Right forelimb (tissue), 1 donor: Measurements from ENCODE around the gene SCN3A.

ENCODE experiments used
- DNase-seq: peaks from one replicate; pipeline ENCODE4 v3.0.0-alpha.2; 2018

SCN3A gene

GRCh38 chr2:165191096-165191728 is 12.6 kb downstream of the SCN3A start:
- DNase-seq: no peak

- no peak for DNase-seq
Observed at GRCh38 chr2:165185633-165186032, 18.2 kb downstream of the SCN3A start.

DNA sequence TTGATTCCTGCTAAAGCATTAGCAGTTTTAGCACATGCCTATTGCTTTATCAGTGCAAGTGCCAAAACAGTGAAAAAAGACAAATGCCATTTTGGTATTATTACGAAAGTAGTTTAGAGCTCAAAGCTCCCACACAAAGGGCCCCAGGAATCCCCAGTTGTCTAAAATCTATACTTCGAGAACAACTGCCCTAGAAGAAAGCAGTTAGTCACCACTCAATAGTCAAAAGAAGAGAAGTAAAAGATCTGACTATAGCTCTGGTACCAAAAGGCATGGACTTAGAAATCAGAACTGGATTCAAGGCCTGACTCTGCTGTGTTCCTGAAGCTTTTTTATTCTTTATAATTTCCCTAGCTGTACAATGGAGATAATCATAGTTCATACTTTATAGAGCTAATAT is 21.8 kb downstream of the SCN3A start:
- DNase-seq: no peak

DNA sequence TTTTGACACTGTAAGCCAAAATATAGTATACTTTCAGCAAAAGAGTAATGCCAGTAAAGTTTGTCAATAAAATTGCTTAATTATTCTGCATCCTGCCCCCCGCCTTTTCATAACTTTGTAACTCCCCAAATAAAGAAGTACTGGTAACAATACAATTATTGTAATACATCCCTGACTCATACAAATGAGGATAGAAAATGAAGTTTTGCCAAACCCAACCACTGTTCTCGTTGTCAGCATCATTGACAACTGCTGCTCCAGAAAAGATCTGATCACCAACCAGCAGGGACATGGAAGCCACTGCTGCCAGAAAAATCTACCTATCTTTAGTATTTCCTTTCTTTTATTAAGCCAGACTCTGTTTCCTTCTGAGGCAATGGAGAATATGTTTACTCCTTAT is 27.1 kb downstream of the SCN3A start:
- no peak for DNase-seq

DNA sequence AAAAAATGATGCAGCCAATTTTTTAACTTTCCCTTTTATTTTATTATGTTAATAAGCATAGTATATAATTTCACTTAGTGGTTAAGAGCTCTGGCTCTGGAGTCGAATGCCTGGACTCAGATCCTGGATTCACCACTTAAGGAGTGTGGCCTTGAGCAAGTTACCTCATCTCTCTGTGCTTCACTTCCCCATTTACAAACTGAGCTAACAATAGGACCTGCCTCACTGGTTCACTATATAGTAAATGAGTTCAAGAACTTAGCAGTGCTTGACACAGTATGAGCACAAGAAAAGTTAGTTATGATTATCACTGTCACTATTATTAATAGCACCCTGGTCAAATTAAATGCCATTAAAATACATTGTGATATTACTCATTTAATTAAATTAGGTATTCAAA is 30.6 kb downstream of the SCN3A start:
- DNase-seq: no peak

DNA sequence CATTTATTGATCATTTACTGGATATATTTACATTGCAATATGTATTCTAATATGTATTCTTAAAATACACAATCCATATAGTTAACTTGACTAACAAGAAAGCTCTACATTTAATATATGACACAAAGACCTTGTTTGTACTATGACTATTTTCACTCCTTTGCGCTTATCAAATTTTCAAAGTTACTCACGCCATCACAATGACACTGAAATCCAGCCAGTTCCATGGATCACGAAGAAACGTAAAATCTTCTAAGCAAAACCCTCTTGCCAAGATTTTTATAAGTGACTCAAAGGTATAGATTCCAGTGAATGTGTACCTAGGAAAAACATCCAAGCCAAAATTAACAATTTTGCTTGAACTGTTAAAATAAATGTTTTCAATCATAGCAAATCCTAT is 39.6 kb downstream of the SCN3A start:
- no peak for DNase-seq

- no peak for DNase-seq
Observed at GRCh38 chr2:165163761-165164160, 40.1 kb downstream of the SCN3A start.

DNA sequence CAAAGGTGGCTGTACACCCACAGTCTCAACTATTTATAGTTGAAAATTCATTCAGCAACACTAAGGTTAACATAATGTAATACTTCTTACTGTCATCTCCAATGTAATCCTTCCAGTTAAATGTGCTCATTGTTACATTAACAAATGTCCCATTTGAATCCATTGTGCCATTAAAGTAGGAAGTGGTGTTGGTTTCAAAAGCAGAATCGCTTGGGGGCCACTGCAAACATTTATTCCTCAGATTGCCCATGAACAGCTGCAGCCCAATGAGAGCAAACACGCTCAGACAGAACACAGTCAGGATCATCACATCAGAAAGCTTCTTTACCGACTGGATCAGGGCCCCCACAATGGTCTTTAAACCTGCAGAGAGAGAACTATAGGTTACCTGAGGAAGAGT is 41.4 kb downstream of the SCN3A start:
- no peak for DNase-seq

GRCh38 chr2:165161510-165161909 is 42.3 kb downstream of the SCN3A start:
- no peak for DNase-seq

- DNase-seq: no peak
Observed at GRCh38 chr2:165157160-165157559, 46.7 kb downstream of the SCN3A start.

DNA sequence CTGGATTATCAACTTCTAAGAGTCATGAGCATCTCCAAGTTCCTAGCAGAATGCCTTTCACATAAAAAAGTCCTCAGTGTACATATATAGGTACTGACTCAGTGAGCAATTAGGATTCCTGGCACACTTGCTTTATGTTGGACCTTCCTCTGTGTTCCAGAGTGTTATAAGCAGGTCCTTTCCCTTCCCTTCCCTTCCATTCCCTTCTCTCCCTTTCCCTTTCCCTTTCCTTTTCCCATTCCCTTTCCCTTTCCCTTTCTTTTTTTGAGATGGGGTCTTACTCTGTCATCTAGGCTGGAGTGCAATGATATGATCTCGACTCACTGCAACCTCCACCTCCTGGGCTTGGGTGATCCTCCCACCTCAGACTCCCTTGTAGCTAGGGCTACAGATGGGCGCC is 48.7 kb downstream of the SCN3A start:
- DNase-seq: no peak

DNA sequence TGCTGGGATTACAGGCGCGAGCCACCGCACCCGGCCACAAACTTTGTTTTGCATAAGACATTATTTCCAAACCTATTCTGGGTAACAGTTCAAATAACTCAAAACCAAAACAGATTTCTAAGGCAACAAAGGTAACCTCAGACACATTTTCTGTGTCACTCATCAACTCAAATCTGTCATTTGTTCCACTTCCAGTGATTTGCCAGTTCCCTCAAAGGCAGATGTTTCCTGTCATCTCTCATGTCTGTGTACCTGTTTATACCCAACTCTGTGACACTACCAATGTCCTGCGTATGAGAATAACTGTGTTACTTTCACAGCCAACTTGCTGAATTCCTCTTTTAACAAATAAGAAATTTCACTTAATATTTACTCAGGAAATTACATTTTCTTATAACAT is 54.4 kb downstream of the SCN3A start:
- DNase-seq: no peak

DNA sequence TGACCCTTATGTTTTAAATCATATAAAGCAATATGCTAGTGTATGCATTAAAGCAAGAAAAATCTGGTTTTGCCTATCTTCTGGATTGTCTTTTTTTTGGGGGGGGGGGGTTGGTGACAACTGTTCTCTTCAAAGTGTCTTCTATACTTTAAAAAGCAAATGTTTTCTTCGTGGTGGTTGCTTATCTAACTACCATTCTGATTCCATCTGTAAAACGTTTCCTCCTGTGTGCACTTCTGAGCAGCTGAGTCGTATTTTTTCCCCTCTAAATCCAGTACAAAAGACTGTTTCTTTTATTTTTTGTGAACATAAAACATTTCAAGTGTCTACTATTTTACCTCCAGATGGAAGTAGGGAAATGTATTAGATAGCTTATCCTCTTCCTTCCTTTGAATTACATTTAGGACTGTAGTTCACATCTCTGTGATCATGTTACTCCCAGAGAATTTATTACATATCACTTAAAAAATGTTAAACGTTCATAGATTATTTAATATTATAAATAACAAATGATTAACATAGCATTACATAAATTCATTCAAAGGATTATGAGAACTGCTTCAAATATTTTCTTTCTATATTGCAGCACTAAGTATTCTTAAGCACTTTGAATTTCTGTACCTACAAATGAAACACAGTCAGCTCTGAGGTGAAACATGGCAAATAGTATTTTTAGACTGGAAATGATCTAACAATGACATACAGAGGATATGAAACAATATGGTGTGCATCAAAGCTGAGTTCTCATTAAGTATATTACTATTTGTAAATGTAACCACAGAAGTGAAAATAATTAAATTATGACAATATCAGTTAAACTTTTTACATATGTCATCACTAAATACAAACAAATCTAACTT is 56.4 kb downstream of the SCN3A start:
- no peak for DNase-seq

DNA sequence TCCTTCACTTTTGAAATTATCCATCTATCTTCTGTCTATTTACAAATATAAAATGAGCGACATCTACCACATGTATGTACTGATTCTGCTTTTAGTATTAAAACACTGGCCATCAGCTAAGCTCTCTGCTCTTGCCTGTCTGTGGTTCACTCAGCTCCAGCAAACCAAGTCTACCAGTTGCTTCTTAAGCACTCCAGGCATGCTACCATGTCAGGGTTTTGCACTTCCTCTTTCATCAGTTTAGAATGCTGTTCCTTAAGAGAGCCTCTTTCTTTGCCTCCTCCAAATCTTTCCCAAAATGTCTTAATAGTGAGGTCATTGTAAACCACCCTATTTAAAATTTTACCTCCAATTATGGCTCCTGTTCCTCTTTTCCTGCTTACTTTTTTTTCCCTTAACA is 59.5 kb downstream of the SCN3A start:
- no peak for DNase-seq

DNA sequence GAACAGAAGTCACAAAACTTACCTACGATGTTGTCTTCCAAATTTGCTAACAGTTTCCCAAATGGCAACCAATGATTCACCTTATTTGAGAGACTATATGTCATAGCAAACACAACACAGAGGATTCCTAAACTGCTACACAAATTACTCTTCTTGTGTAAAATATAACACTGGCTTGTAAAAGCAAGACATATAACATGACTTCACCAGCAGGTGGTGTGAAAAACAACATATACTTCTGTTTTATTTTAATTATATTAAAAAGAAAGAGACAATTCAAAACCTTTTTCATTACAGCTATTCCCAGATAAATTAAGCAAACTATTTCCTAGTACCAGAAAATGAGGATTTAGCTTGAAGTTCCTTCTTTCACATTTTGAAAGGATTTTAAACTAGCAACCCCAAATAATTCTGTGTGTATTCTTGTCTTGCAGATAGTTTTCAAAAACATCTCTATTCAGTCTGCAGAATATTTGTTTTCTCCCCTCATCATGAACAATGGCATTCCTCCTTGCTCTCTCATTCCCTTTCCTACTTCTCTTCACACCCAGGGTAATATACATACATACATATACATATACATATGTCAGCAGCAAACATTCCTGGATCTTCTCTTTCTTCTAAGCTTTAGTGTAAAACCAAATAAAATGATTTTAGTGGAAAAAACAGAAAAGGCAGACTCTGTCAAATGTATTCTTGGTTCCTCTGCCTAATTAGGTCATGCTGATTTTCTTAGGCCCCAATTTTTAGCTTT is 62.1 kb downstream of the SCN3A start:
- no peak for DNase-seq

- no peak for DNase-seq
Observed at GRCh38 chr2:165126244-165126643, 77.6 kb downstream of the SCN3A start.

GRCh38 chr2:165122521-165122920 is 81.3 kb downstream of the SCN3A start:
- DNase-seq: no peak

- no peak for DNase-seq
Observed at GRCh38 chr2:165120740-165121467, 82.9 kb downstream of the SCN3A start.

DNA sequence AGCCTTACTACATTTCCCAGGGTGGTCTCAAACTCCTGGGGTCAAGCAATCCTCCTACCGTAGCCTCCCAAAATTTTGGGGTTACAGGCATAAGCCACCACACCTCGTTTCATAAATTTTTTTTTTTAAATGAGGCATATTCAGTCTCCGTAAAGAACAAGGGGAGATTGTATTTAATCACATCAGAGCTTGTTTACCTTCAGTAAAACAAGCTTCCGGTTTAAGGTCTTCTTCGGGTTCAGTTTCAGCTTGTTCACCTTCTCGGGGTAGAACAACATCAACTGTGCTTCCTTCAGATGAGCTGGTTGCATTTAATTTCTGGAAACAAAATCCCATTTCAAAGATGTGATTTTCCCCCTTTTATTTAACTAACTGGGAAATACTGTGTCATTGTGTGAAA is 88.6 kb downstream of the SCN3A start:
- DNase-seq: no peak

- DNase-seq: no peak
Observed at GRCh38 chr2:165114346-165114939, 89.4 kb downstream of the SCN3A start.

GRCh38 chr2:165113414-165113813 is 90.4 kb downstream of the SCN3A start:
- DNase-seq: no peak

- no peak for DNase-seq
Observed at GRCh38 chr2:165112789-165113188, 91.1 kb downstream of the SCN3A start.

- no peak for DNase-seq
Observed at GRCh38 chr2:165112133-165112573, 91.7 kb downstream of the SCN3A start.
